Osteoblast (primary cell): Measurements from ENCODE around the gene MAGI1. TPM values are rescaled to one million over a fixed set of nuclear protein-coding genes. Genes with fewer than 3 reads are reported as not detected.

Experiments used
- DNase-seq: peaks from one replicate; pipeline ENCODE4 v3.0.0; 2011; ENCODE audit warnings: low spot score, mixed read lengths; ENCODE audit not compliant: insufficient read length; ENCODE audit errors: missing footprints
- H2AFZ ChIP-seq: 2 replicates; pipeline ENCODE4 v1.6.0; 2011; ENCODE audit warnings: mild to moderate bottlenecking, low read length
- H3K27ac ChIP-seq: 2 replicates; pipeline ENCODE4 v1.5.1; 2011; ENCODE audit warnings: mild to moderate bottlenecking, low read depth, low read length, moderate library complexity
- H3K27me3 ChIP-seq: 2 replicates; pipeline ENCODE4 v1.6.0; 2012; ENCODE audit warnings: mild to moderate bottlenecking, control low read depth, inconsistent platforms, low read length, moderate library complexity; ENCODE audit not compliant: insufficient read depth
- H3K36me3 ChIP-seq: 2 replicates; pipeline ENCODE4 v1.5.1; 2011; ENCODE audit warnings: mild to moderate bottlenecking, low read length, control low read depth, moderate library complexity; ENCODE audit not compliant: insufficient read depth
- H3K4me1 ChIP-seq: 2 replicates; pipeline ENCODE4 v1.5.1; 2011; ENCODE audit warnings: mild to moderate bottlenecking, low read length, control low read depth, moderate library complexity; ENCODE audit not compliant: insufficient read depth
- H3K4me2 ChIP-seq: 2 replicates; pipeline ENCODE4 v1.6.0; 2011; ENCODE audit warnings: mild to moderate bottlenecking, low read length; ENCODE audit not compliant: insufficient read depth
- H3K4me3 ChIP-seq: fragments of 200-600 bp; sonication (generic); 3 replicates; pipeline ENCODE4 v1.5.1; 2012; ENCODE audit warnings: mild to moderate bottlenecking, low read length, inconsistent platforms; ENCODE audit not compliant: insufficient read depth
- H3K79me2 ChIP-seq: 2 replicates; pipeline ENCODE4 v1.6.0; 2012; ENCODE audit warnings: mild to moderate bottlenecking, low read length, control low read depth, inconsistent platforms; ENCODE audit not compliant: insufficient read depth
- H3K9me3 ChIP-seq: 2 replicates; pipeline ENCODE4 v1.5.1; 2011; ENCODE audit warnings: low read depth, low read length, control low read depth
- H4K20me1 ChIP-seq: 2 replicates; pipeline ENCODE4 v1.6.0; 2012; ENCODE audit warnings: mild to moderate bottlenecking, low read length, control low read depth; ENCODE audit not compliant: insufficient read depth
- CTCF ChIP-seq: IDR thresholded peaks from 2 replicates; pipeline ENCODE4 v1.5.1; 2011; ENCODE audit warnings: mild to moderate bottlenecking, low read depth, low read length, moderate library complexity; ENCODE audit errors: extremely low read depth
- total RNA-seq: library from RNA; depleted of rRNA; stranded (reverse); fragments of >200 nt; gene quantifications from 2 replicates; pipeline ENCODE4 v1.2.3, GENCODE V29; 2012

MAGI1 gene
- total RNA-seq, 1 donor = 66.6 TPM

GRCh38 chr3:65497846-65498245 is 540.9 kb downstream of the MAGI1 start:
- Histone ChIP-seq H3K9me3 (no peaks in the 10 kb centered on the region), H3K36me3 (no peaks in the 10 kb centered on the region), H3K4me2 (no peak overlapping the region), H3K27me3 (no peaks in the 10 kb centered on the region), H3K4me3 (no peak overlapping the region), H3K4me1 (no peaks in the 10 kb centered on the region), H3K79me2 (peaks cover 13% of the 10 kb centered on the region), H3K27ac (no peak overlapping the region), H2AFZ (no peak overlapping the region), H4K20me1 (peaks cover 40% of the 10 kb centered on the region)
- TF ChIP-seq CTCF = no peak
- no peak for DNase-seq

GRCh38 chr3:65497236-65497635 is 541.5 kb downstream of the MAGI1 start:
- Histone ChIP-seq H4K20me1 (peaks cover 34% of the 10 kb centered on the region), H3K27me3 (no peaks in the 10 kb centered on the region), H3K4me1 (no peaks in the 10 kb centered on the region), H3K4me3 (no peak overlapping the region), H3K27ac (no peak overlapping the region), H3K36me3 (no peaks in the 10 kb centered on the region), H2AFZ (no peak overlapping the region), H3K4me2 (no peak overlapping the region), H3K9me3 (no peaks in the 10 kb centered on the region), H3K79me2 (peaks cover 8% of the 10 kb centered on the region)
- TF ChIP-seq CTCF = no peak
- no peak for DNase-seq

GRCh38 chr3:65493938-65494337 is 544.8 kb downstream of the MAGI1 start:
- Histone ChIP-seq H3K36me3 (no peaks in the 10 kb centered on the region), H3K9me3 (no peaks in the 10 kb centered on the region), H3K4me2 (no peak overlapping the region), H3K4me3 (no peak overlapping the region), H3K79me2 (peaks cover 9% of the 10 kb centered on the region), H3K4me1 (no peaks in the 10 kb centered on the region), H4K20me1 (peaks cover 38% of the 10 kb centered on the region), H3K27me3 (no peaks in the 10 kb centered on the region), H2AFZ (no peak overlapping the region), H3K27ac (no peak overlapping the region)
- no peak for TF ChIP-seq CTCF
- no peak for DNase-seq

- no peak for TF ChIP-seq CTCF
- Histone ChIP-seq H3K4me1 (no peaks in the 10 kb centered on the region), H3K36me3 (no peaks in the 10 kb centered on the region), H3K9me3 (no peaks in the 10 kb centered on the region), H4K20me1 (peaks cover 38% of the 10 kb centered on the region), H3K4me3 (no peak overlapping the region), H3K27me3 (no peaks in the 10 kb centered on the region), H3K4me2 (no peak overlapping the region), H3K79me2 (peaks cover 9% of the 10 kb centered on the region), H3K27ac (no peak overlapping the region), H2AFZ (no peak overlapping the region)
- DNase-seq = no peak
These were observed 545.3 kb downstream of the MAGI1 start for GRCh38 chr3:65493371-65493882.
